ENCODE measurements around the gene EIF2S1.

DNA sequence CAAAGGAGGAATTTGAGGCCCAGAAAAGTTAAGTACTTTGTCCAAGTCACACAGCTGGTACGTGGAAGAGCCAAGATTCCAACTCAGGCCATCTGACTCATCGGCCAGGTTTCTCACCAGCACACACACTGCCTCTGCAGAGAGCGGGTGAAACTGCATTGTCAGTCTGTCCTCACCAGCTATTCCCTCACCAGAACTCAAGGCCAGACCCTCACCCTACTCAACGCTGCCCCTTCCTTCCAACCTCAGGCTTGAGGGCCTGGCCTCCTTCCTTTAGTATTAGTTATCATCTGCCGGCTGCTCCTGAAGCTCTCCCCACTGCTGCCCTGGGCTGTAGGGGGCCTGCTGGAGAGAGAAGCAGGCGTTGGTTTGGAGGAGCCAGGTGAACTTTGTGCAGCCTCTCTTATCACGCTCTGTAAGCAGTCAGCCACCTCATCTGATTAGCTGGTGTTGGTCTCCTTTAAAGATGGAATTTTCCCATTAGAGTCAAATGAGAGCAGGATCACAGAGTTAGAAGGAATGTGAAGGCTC, 68.4 kb downstream of the EIF2S1 start:
- TF ChIP-seq POLR2A (IDR thresholded peaks at IDR 0.05) (no peak), POLR2AphosphoS5 (IDR thresholded peaks at IDR 0.05) (no peak)
